HepG2 (cell line): Measurements from ENCODE around the gene NFS1. TPM values are rescaled to one million over a fixed set of nuclear protein-coding genes. Genes with fewer than 3 reads are reported as not detected.

Source experiments
- ATAC-seq: fragments of 200-7000 bp; cut with Tn5 transposase; 3 replicates; pipeline ENCODE4 v1.9.1; 2020; ENCODE audit warnings: mild to moderate bottlenecking, moderate library complexity
- BruUV-seq: library from RNA; stranded (reverse); fragments of 400-500 nt; replicated peaks from 2 replicates; lab custom pipeline; 2021; lab: Mats Ljungman, UMichigan
- CTCF ChIA-PET: fragments of 300-600 bp; formaldehyde crosslinking; extraction: SDS; loops from one replicate; lab custom pipeline; 2021; ENCODE audit warnings: low total read pairs, inconsistent platforms, low intra/inter-chr PET ratio; lab: Yijun Ruan, JAX
- POLR2A ChIA-PET: fragments of 350-600 bp; sonication (Branson Sonifier 250); formaldehyde crosslinking; loops from one replicate; lab custom pipeline; 2020; ENCODE audit warnings: antibody characterized with exemption, inconsistent platforms; lab: Yijun Ruan, JAX
- DNase-seq: peaks from one replicate; pipeline ENCODE4 v3.0.0-alpha.2; 2015; ENCODE audit warnings: low spot score
- FAIRE-seq: peaks from 3 replicates; lab custom pipeline; 2011; peaks lifted over from hg19 to GRCh38; lab: Jason Lieb, UNC
- H2AFZ ChIP-seq: one replicate; pipeline ENCODE4 v1.6.1; 2011; ENCODE audit warnings: low read length, inconsistent platforms
- H3K27ac ChIP-seq: fragments of 300-600 bp; 3 replicates; pipeline ENCODE4 v1.8.0; 2011; ENCODE audit warnings: mixed run types, mild to moderate bottlenecking, mixed read lengths, low read length, inconsistent platforms; ENCODE audit not compliant: insufficient read depth; ENCODE audit errors: extremely low read length
- H3K27me3 ChIP-seq, 2 experiments: fragments of 200-600 bp in 1 of 2; 2 replicates in 1 of 2; 3 replicates in 1 of 2; pipeline versions ENCODE4 v1.6.0 to v1.8.0; 2011; ENCODE audit warnings: low read length in 2 of 2, mild to moderate bottlenecking in 2 of 2, moderate library complexity in 2 of 2, inconsistent platforms in 1 of 2; ENCODE audit not compliant: insufficient read depth in 2 of 2, control insufficient read depth in 1 of 2
- H3K36me3 ChIP-seq, 2 experiments: fragments of 200-600 bp in 1 of 2; replicated peaks in 1 of 2; 2 replicates in 1 of 2; 3 replicates in 1 of 2; pipeline versions ENCODE4 v1.5.1 to v1.8.0; 2011; ENCODE audit warnings: low read length in 2 of 2, inconsistent platforms in 1 of 2; ENCODE audit not compliant: insufficient read depth in 2 of 2, control insufficient read depth in 1 of 2
- H3K4me1 ChIP-seq: 2 replicates; pipeline ENCODE4 v1.5.1; 2012; ENCODE audit warnings: low read length, inconsistent platforms; ENCODE audit not compliant: insufficient read depth
- H3K4me2 ChIP-seq: 2 replicates; pipeline ENCODE4 v1.6.0; 2011; ENCODE audit warnings: low read depth, low read length, inconsistent platforms
- H3K4me3 ChIP-seq, 3 experiments: fragments of 200-600 bp in 1 of 3; sonication (generic), shearing (Covaris generic) in 1 of 3; replicated peaks in 1 of 3; 2 replicates each; pipeline ENCODE4 v1.5.1; 2011 to 2016; ENCODE audit warnings: low read length in 3 of 3, inconsistent platforms in 2 of 3, low read depth in 2 of 3, mild to moderate bottlenecking in 2 of 3, control low read depth in 1 of 3, mixed read lengths in 1 of 3; ENCODE audit not compliant: insufficient read depth in 1 of 3
- H3K79me2 ChIP-seq: one replicate; pipeline ENCODE4 v1.6.1; 2011; ENCODE audit warnings: low read length, inconsistent platforms; ENCODE audit not compliant: insufficient read depth
- H3K9ac ChIP-seq: 2 replicates; pipeline ENCODE4 v1.6.0; 2011; ENCODE audit warnings: mild to moderate bottlenecking, low read depth, low read length, inconsistent platforms; ENCODE audit not compliant: insufficient read depth
- H3K9me3 ChIP-seq: 2 replicates; pipeline ENCODE4 v1.5.1; 2012; ENCODE audit warnings: mild to moderate bottlenecking, low read length
- H4K20me1 ChIP-seq: 2 replicates; pipeline ENCODE4 v1.6.0; 2011; ENCODE audit warnings: inconsistent platforms, mild to moderate bottlenecking, low read length, moderate library complexity; ENCODE audit not compliant: insufficient read depth
- AGO1 ChIP-seq: fragments of 200-400 bp; formaldehyde crosslinking; IDR thresholded peaks from 2 replicates; pipeline ENCODE4 v1.6.1; 2017; ENCODE audit warnings: mild to moderate bottlenecking, low read depth, low read length, moderate library complexity; ENCODE audit not compliant: poor library complexity, severe bottlenecking
- ARNT2 ChIP-seq: sonication (generic); formaldehyde crosslinking; IDR thresholded peaks from 2 replicates; pipeline ENCODE4 v1.8.0; 2022; ENCODE audit warnings: mild to moderate bottlenecking, low read depth, missing genetic modification reagents, moderate library complexity
- CHD2 ChIP-seq: IDR thresholded peaks from 2 replicates; pipeline ENCODE4 v1.6.1; 2011; ENCODE audit warnings: low read depth, low read length, improper control_type of control experiment
- FOXP1 ChIP-seq, 2 experiments: fragments of 450-650 bp in 1 of 2; IDR thresholded peaks; 2 replicates each; pipeline ENCODE4 v1.6.1; 2017 to 2018; ENCODE audit warnings: antibody characterized with exemption in 1 of 2
- GATAD2A ChIP-seq: IDR thresholded peaks from 2 replicates; pipeline ENCODE4 v1.6.1; 2016
- KMT2A ChIP-seq: sonication (generic); formaldehyde crosslinking; IDR thresholded peaks from 2 replicates; pipeline ENCODE4 v1.4.0; 2020; ENCODE audit warnings: missing genetic modification reagents
- NFATC3 ChIP-seq: sonication (generic); formaldehyde crosslinking; IDR thresholded peaks from 2 replicates; pipeline ENCODE4 v1.5.1; 2020; ENCODE audit warnings: mild to moderate bottlenecking, missing genetic modification reagents
- POGZ ChIP-seq: sonication (generic); formaldehyde crosslinking; IDR thresholded peaks from 2 replicates; pipeline ENCODE4 v1.4.0; 2020; ENCODE audit warnings: mild to moderate bottlenecking, missing genetic modification reagents
- RFXAP ChIP-seq: sonication (generic); formaldehyde crosslinking; IDR thresholded peaks from 2 replicates; pipeline ENCODE4 v1.4.0; 2020; ENCODE audit warnings: missing genetic modification reagents, borderline replicate concordance
- STAT6 ChIP-seq: sonication (generic); formaldehyde crosslinking; IDR thresholded peaks from 2 replicates; pipeline ENCODE4 v1.4.0; 2020; ENCODE audit warnings: missing genetic modification reagents, mild to moderate bottlenecking, borderline replicate concordance
- TBX2 ChIP-seq: sonication (generic); formaldehyde crosslinking; IDR thresholded peaks from 2 replicates; pipeline ENCODE4 v1.5.0; 2020; ENCODE audit warnings: missing genetic modification reagents, mild to moderate bottlenecking, borderline replicate concordance
- TCF12 ChIP-seq, 2 experiments: fragments of 450-650 bp in 1 of 2; sonication (generic) in 1 of 2; formaldehyde crosslinking in 1 of 2; IDR thresholded peaks; 2 replicates each; pipeline versions ENCODE4 v1.6.1 to v1.8.0; 2017 to 2022; ENCODE audit warnings: antibody characterized with exemption in 1 of 2, mild to moderate bottlenecking in 1 of 2, missing genetic modification reagents in 1 of 2, moderate library complexity in 1 of 2
- TEAD2 ChIP-seq: sonication (generic); formaldehyde crosslinking; IDR thresholded peaks from 2 replicates; pipeline ENCODE4 v1.9.0; 2021; ENCODE audit warnings: missing genetic modification reagents
- ZFP36L1 ChIP-seq: sonication (generic); formaldehyde crosslinking; IDR thresholded peaks from 2 replicates; pipeline ENCODE4 v1.8.0; 2022; ENCODE audit warnings: mild to moderate bottlenecking, missing genetic modification reagents, moderate library complexity
- ZFP36L2 ChIP-seq: sonication (generic); formaldehyde crosslinking; IDR thresholded peaks from 2 replicates; pipeline ENCODE4 v1.4.0; 2020; ENCODE audit warnings: missing genetic modification reagents
- ZFY ChIP-seq: sonication (generic); formaldehyde crosslinking; IDR thresholded peaks from 2 replicates; pipeline ENCODE4 v1.4.0; 2020; ENCODE audit warnings: missing genetic modification reagents
- ZNF180 ChIP-seq: sonication (generic); formaldehyde crosslinking; IDR thresholded peaks from 2 replicates; pipeline ENCODE4 v1.4.0; 2020; ENCODE audit warnings: low read depth, missing genetic modification reagents, borderline replicate concordance
- ZNF296 ChIP-seq: sonication (generic); formaldehyde crosslinking; conservative IDR thresholded peaks from 2 replicates; pipeline ENCODE4 v1.5.0; 2020; ENCODE audit warnings: mild to moderate bottlenecking, missing genetic modification reagents
- ZNF430 ChIP-seq: sonication (generic); formaldehyde crosslinking; IDR thresholded peaks from 2 replicates; pipeline ENCODE4 v1.9.0; 2021; ENCODE audit warnings: mild to moderate bottlenecking, missing genetic modification reagents
- ZNF543 ChIP-seq: sonication (generic); formaldehyde crosslinking; IDR thresholded peaks from 2 replicates; pipeline ENCODE4 v1.4.0; 2020; ENCODE audit warnings: mild to moderate bottlenecking, missing genetic modification reagents
- ZNF790 ChIP-seq: sonication (generic); formaldehyde crosslinking; IDR thresholded peaks from 2 replicates; pipeline ENCODE4 v1.8.0; 2022; ENCODE audit warnings: missing genetic modification reagents, mild to moderate bottlenecking, borderline replicate concordance
- WGBS: methylation state at CpG from one replicate; pipeline ENCODE4 v1.1.6; 2017; ENCODE audit warnings: low lambda C conversion rate; 5-methylcytosine and 5-hydroxymethylcytosine counted together
- in situ Hi-C: cut with HindIII; loops from 2 replicates; pipeline ENCODE4 v1.10.0; 2017; ENCODE audit warnings: low pct_unique_long_range_greater_than_20kb; ENCODE audit not compliant: extremely low pct_ligation_motif_present
- intact Hi-C: fragments of 100-400 bp; cut with micrococcal nuclease; formaldehyde crosslinking; loops from one replicate; pipeline ENCODE4 v1.10.0; 2022; ENCODE audit not compliant: unreplicated experiment
- polyA plus RNA-seq, 8 experiments: library from polyadenylated mRNA; depleted of rRNA in 3 of 8; stranded (reverse) in 7 of 8; unstranded in 1 of 8; fragments of >200 nt; fragmentation: Illumina TruSeq in 4 of 8; extraction: Trizol in 4 of 8; gene quantifications; 2 replicates each; pipeline versions ENCODE4 v1.2.1 to v1.2.3, GENCODE V29; 2011 to 2016; ENCODE audit warnings: low read depth in 4 of 8, missing spikeins in 1 of 8, mixed read lengths in 1 of 8; ENCODE audit not compliant: insufficient read depth in 1 of 8
- total RNA-seq, 5 experiments: library from RNA; depleted of rRNA; stranded (reverse); fragments of >200 nt; fragmentation: Illumina TruSeq; extraction: Trizol; gene quantifications; 2 replicates each; pipeline ENCODE4 v1.2.3, GENCODE V29; 2016; ENCODE audit warnings: low read depth in 1 of 5
- TF ChIP-seq, protein P1 (sequence below): sonication (generic); formaldehyde crosslinking; IDR thresholded peaks from 2 replicates; pipeline ENCODE4 v1.5.0; 2020; ENCODE audit warnings: missing genetic modification reagents, mild to moderate bottlenecking, borderline replicate concordance

The NFS1 gene
- total and polyA plus RNA-seq, 2 of the 13 experiments (the other 11 are each of a cell fraction or from before 2014, with no cell fraction given): 65.9 to 88.1 TPM

- FAIRE-seq: no peak
- H2AFZ ChIP-seq: no peak overlapping the region
- H3K36me3 ChIP-seq: peaks cover 26 to 59% of the 10 kb centered on the region in 2 experiments
- H3K4me3 ChIP-seq: no peak overlapping the region
- WGBS: 94% methylated on average over 13 of the region's 13 CpGs
- H3K9ac ChIP-seq: no peak overlapping the region
- peaks cover 81% of the 10 kb centered on the region for H4K20me1 ChIP-seq
- no peak overlapping the region for H3K4me2 ChIP-seq
- no peaks in the 10 kb centered on the region for H3K27me3 ChIP-seq
- H3K4me1 ChIP-seq: peaks cover 14% of the 10 kb centered on the region; the same call in 1 of the 2 replicates
- ChIA-PET CTCF (no interaction called here), POLR2A (interaction anchor here (0.7 to 2.8 kb wide), 6 partner anchors 11 to 90 kb away, joined by 3 to 13 read pairs (median 4); partner anchors contain the start of genes CPNE1, RBM12, RBM39 and SPAG4)
- peak; percentile 68 for ATAC-seq
- in situ Hi-C loops: no loop called here
- H3K27ac ChIP-seq: no peak overlapping the region
- no peak for DNase-seq
- peaks cover 100% of the 10 kb centered on the region for H3K79me2 ChIP-seq
- no TSS peak for BruUV-seq
- peaks cover 6% of the 10 kb centered on the region; the same call in 1 of the 2 replicates for H3K9me3 ChIP-seq
- intact Hi-C loops: no loop called here
- TF ChIP-seq ZFY (CRISPR knock-in tag) (peak; percentile 6; the same call in 1 of the 2 replicates), ZFP36L1 (CRISPR knock-in tag) (no peak), TCF12 (IDR thresholded peaks at IDR 0.05) (no peak), TCF12 (CRISPR knock-in tag; IDR thresholded peaks at IDR 0.05) (no peak), KMT2A (CRISPR knock-in tag) (0 out of 2 replicates have a peak, but pooled peaks have one; percentile 11), TEAD2 (CRISPR knock-in tag) (no peak), STAT6 (CRISPR knock-in tag) (no peak), ZFP36L2 (CRISPR knock-in tag) (no peak), ZNF296 (CRISPR knock-in tag) (no peak), ZNF790 (CRISPR knock-in tag) (no peak), AGO1 (peak; percentile 44), POGZ (no peak), ZNF543 (CRISPR knock-in tag) (no peak), CHD2 (no peak), ZNF430 (CRISPR knock-in tag) (no peak), FOXP1 (IDR thresholded peaks at IDR 0.05) (no peak), FOXP1 (CRISPR knock-in tag; IDR thresholded peaks at IDR 0.05) (no peak), RFXAP (CRISPR knock-in tag) (no peak), ARNT2 (CRISPR knock-in tag) (no peak), GATAD2A (CRISPR knock-in tag) (no peak), TBX2 (CRISPR knock-in tag) (0 out of 2 replicates have a peak, but pooled peaks have one; percentile 19), ZNF180 (no peak), NFATC3 (no peak)
- TF ChIP-seq, protein P1, sequence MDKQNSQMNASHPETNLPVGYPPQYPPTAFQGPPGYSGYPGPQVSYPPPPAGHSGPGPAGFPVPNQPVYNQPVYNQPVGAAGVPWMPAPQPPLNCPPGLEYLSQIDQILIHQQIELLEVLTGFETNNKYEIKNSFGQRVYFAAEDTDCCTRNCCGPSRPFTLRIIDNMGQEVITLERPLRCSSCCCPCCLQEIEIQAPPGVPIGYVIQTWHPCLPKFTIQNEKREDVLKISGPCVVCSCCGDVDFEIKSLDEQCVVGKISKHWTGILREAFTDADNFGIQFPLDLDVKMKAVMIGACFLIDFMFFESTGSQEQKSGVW (CRISPR knock-in tag): no peak
Measured at GRCh38 chr20:35652641-35653429, 46.3 kb downstream of the NFS1 start.
